ENCODE data around the gene AJM1.

Gene AJM1

DNA sequence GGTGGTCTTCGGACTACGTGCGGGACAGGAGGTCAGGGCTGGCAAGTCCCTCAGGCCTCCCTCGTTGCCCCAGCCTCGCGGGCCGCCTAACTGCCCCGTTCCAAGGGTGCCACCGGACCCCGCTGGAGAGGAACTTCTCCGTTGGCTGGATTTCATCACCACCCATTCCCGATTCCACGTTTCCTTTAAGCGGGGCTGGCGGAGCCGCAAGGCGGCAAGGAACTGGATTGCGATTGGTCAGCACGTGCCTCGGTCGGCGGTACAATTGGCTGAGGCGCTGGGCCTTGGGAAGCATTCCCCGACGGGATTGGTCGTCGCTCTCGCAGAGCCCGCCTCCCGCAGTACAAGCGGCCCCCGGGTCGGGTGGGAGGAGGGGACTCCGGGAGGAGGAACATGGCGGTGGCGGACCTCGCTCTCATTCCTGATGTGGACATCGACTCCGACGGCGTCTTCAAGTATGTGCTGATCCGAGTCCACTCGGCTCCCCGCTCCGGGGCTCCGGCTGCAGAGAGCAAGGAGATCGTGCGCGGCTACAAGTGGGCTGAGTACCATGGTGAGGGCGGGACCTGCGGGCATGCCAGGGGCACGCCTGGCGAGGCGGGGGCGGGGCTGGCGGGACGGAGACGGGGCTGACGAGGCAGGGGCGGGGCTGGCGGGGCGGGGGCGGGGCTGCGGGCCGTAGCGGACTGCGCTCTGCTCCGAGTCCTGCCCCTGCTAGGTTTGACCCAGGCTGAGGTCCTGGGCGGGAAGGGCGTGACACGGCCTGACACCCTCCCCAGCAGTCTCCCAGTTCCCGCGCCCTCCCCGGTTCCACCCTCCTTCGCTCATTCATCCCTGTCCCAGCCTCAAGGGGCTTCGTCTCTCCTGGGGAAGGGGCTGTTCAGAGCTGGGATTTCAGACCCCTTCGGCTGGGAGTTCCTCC lies 7.0 kb downstream of the AJM1 start, which contains the start of gene PHPT1:
PHPT1 (plus strand) TSS at position 372 of the 922 bp plus-strand sequence; CDS start at position 394, 22 bp downstream.
- H3K4me3 Mint-ChIP-seq: peak within 1 kb of the TSS; percentile 92
- peaks cover 8% of the 10 kb centered on the region for H3K4me1 Mint-ChIP-seq (ENCODE audit: low read depth)
- peaks cover 14% of the 10 kb centered on the region for H3K27me3 Mint-ChIP-seq (ENCODE audit: low read depth)
- DNase-seq (ENCODE audit: low spot score): peak; percentile 97
- peak within 1 kb of the TSS; percentile 91 for H3K27ac Mint-ChIP-seq
- H3K9me3 Mint-ChIP-seq: no peaks in the 10 kb centered on the region
- H3K36me3 Mint-ChIP-seq (ENCODE audit: low read depth): peaks cover 2% of the 10 kb centered on the region

DNA sequence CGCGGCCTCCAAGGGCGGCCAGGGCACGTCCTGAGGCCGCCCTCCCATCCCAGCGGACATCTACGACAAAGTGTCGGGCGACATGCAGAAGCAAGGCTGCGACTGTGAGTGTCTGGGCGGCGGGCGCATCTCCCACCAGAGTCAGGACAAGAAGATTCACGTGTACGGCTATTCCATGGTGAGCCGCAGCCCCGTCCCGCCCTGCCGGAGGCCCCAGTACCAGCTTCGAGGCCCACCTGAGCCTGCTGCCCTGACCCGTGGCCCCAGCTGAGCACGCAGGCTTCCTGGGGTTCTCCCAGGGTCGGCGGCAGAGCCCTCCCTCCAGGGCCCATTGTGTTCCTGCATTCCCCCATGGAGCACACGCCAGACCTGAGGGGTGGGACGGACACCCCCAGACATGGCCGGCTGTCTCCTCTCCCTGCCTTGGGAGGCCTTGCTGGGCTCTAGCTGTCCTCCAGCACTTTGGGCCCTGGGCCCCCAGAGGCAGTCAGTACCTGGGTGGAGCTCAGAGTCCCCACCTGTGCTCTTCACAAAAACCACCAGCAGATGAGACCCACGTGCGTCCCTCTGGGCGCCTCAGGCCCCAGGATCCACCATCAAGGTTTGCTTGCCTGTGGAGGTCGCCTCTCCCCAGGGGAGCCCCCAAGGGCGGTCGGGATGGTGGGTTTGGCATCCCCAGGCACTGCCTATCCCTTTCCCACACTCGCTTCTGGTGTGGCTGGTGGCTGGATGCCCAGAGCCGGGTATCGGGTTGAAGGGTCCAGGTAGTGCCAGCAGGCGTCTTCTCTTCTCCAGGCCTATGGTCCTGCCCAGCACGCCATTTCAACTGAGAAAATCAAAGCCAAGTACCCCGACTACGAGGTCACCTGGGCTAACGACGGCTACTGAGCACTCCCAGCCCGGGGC lies 7.9 kb downstream of the AJM1 start:
- H3K9me3 Mint-ChIP-seq: no peaks in the 10 kb centered on the region

DNA sequence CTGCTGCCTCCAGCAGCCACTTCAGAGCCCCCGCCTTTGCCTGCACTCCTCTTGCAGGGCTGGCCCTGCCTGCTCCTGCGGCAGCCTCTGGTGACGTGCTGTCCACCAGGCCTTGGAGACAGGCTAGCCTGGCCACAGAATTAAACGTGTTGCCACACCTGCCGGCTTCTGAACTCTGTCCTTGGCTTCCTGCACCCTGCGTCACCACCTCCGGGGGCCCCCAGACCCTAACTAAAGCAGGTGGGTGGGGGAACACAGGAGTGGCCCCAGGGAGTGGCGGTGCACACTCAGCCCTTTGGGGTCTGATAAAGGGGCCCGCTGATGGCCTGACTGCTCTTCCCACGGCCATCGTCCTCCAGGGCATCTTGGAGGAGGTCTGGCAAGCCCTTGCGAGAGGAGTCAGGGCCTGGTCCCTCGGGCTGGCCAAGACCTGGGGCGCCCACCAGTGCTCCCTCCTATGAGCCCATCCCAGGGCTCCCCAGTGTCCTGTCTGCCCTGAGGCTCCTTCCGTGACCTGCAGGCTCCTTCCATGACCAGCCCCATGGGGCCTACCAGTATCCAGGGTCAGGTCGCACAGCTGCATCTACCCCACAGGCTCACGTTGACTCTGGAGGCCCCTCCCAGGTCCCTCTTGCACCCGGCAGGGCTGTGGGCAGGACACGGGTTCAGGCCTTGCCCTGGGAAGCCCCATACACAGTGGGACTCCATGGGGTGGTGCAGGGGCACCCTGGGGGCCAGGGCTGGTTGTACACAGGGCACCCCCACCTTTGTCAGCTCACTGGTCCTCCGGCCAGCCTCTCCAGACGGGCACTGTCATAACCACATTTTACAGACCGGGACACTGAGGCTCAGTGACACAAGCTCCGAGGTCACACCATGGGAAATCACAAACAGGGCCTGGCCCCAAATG lies 8.8 kb downstream of the AJM1 start:
- peak overlapping the region; percentile 2 for H3K4me3 Mint-ChIP-seq

More for the DNA sequence above, 7.9 kb downstream of the AJM1 start:
- DNase-seq (ENCODE audit: low spot score): no peak
- Mint-ChIP-seq H3K4me3 (peak overlapping the region; percentile 92), H3K27ac (peak overlapping the region; percentile 78), H3K27me3 (ENCODE audit: low read depth) (peaks cover 13% of the 10 kb centered on the region), H3K36me3 (ENCODE audit: low read depth) (peaks cover 2% of the 10 kb centered on the region), H3K4me1 (ENCODE audit: low read depth) (peaks cover 8% of the 10 kb centered on the region)

DNA sequence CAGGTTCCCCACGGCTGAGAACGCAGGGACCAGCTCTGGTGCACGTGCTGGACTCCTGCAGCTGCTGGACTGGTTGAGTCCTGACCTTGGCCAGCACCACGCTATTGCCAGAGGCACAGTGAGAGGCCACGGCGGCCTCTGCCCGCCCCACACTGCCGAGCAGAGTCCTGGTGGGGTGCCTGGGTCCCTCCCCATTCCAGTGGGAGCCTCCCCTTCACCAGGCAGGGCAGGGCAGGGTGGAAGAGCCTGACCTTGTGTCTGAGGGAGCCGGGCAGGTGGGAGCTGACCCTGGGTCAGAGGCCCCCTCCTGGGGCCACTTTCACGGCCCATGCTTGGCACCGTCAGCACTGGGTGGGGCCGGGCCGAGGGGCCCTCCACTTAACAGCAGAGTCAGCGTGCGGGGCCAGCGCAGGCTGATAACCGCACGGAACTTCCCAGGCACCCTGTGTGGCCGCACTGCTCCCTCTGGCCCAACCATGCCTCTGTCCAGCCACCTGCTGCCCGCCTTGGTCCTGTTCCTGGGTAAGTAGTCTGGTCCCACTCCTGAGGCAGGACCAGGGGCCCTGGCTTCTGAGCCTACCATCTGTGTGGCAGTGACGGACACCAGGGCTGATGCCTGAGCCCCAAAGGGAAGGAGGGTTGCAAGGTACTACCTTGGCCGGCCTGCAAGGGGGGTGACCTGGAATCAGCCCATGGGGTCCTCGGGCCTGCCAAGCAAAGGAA lies 9.8 kb downstream of the AJM1 start, which contains the start of gene MAMDC4:
MAMDC4 (plus strand) TSS at position 406 of the 723 bp plus-strand sequence; CDS start at position 477, 71 bp downstream.
- no peak for DNase-seq (ENCODE audit: low spot score)
- peak within 1 kb of the TSS; percentile 2 for H3K4me3 Mint-ChIP-seq
- H3K27me3 Mint-ChIP-seq (ENCODE audit: low read depth): peaks cover 7% of the 10 kb centered on the region
- H3K4me1 Mint-ChIP-seq (ENCODE audit: low read depth): peaks cover 7% of the 10 kb centered on the region
- no peak within 1 kb of the TSS for H3K27ac Mint-ChIP-seq
- peaks cover 2% of the 10 kb centered on the region for H3K36me3 Mint-ChIP-seq (ENCODE audit: low read depth)
- no peaks in the 10 kb centered on the region for H3K9me3 Mint-ChIP-seq

More for the DNA sequence above, 8.8 kb downstream of the AJM1 start:
- Mint-ChIP-seq H3K9me3 (no peaks in the 10 kb centered on the region), H3K4me1 (ENCODE audit: low read depth) (peaks cover 8% of the 10 kb centered on the region), H3K27me3 (ENCODE audit: low read depth) (peaks cover 12% of the 10 kb centered on the region), H3K27ac (no peak overlapping the region), H3K36me3 (ENCODE audit: low read depth) (peaks cover 2% of the 10 kb centered on the region)
- DNase-seq (ENCODE audit: low spot score): no peak

DNA sequence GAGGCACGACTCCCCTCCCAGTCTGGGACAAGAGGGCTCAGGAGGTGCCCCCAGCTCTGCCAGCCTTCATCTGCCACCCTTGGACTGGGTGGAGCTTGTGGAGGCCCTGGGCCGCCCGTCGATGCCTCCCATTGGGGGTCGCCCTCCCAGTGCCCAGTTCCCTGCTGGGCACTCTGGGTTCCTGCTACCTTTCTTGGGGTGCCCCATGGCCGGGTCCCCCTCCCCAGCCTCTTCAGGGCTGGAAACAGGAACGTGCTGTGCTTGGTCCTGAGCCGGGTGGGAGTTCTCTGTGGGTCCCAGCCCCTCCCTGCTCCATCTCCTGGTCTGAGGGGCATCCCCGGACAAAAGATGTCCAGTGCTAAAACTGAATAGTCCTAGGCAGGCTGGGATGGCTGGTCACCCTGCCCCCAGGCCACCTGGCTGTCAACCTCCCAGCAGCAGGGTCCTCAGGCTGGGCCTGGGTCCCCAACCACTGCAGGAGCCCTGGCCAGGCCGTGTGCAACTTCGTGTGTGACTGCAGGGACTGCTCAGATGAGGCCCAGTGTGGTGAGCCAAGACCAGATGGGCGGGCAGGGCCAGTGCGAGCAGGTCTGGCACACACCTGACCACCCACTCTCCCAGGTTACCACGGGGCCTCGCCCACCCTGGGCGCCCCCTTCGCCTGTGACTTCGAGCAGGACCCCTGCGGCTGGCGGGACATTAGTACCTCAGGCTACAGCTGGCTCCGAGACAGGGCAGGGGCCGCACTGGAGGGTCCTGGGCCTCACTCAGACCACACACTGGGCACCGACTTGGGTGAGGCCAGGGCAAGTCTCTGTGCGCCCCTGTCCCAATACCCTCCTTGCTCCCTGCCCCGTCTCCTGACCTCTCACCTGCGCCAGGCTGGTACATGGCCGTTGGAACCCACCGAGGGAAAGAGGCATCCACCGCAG lies 10.7 kb downstream of the AJM1 start:
- H3K4me1 Mint-ChIP-seq (ENCODE audit: low read depth): peaks cover 3% of the 10 kb centered on the region
- H3K9me3 Mint-ChIP-seq: no peaks in the 10 kb centered on the region
- no peak overlapping the region for H3K27ac Mint-ChIP-seq
- no peaks in the 10 kb centered on the region for H3K36me3 Mint-ChIP-seq (ENCODE audit: low read depth)
- DNase-seq (ENCODE audit: low spot score): no peak
- H3K4me3 Mint-ChIP-seq: no peak overlapping the region
- H3K27me3 Mint-ChIP-seq (ENCODE audit: low read depth): peaks cover 2% of the 10 kb centered on the region

DNA sequence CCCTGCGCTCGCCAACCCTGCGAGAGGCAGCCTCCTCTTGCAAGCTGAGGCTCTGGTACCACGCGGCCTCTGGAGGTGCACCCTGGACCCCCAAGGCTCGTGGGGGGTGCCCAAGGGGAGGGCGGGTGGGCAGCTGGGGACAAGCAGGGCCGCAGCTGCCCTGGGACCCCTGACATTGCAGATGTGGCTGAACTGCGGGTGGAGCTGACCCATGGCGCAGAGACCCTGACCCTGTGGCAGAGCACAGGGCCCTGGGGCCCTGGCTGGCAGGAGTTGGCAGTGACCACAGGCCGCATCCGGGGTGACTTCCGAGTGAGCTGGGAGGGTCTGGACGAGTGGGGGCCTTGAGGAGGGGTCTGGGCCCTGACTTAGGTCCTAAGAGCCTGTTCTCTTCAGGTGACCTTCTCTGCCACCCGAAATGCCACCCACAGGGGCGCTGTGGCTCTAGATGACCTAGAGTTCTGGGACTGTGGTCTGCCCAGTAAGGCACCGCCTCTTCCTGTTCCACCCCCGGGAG lies 11.4 kb downstream of the AJM1 start:
- Mint-ChIP-seq H3K4me1 (ENCODE audit: low read depth) (peaks cover 2% of the 10 kb centered on the region), H3K4me3 (no peak overlapping the region), H3K27me3 (ENCODE audit: low read depth) (peaks cover 2% of the 10 kb centered on the region), H3K27ac (no peak overlapping the region), H3K36me3 (ENCODE audit: low read depth) (no peaks in the 10 kb centered on the region), H3K9me3 (no peaks in the 10 kb centered on the region)
- no peak for DNase-seq (ENCODE audit: low spot score)

DNA sequence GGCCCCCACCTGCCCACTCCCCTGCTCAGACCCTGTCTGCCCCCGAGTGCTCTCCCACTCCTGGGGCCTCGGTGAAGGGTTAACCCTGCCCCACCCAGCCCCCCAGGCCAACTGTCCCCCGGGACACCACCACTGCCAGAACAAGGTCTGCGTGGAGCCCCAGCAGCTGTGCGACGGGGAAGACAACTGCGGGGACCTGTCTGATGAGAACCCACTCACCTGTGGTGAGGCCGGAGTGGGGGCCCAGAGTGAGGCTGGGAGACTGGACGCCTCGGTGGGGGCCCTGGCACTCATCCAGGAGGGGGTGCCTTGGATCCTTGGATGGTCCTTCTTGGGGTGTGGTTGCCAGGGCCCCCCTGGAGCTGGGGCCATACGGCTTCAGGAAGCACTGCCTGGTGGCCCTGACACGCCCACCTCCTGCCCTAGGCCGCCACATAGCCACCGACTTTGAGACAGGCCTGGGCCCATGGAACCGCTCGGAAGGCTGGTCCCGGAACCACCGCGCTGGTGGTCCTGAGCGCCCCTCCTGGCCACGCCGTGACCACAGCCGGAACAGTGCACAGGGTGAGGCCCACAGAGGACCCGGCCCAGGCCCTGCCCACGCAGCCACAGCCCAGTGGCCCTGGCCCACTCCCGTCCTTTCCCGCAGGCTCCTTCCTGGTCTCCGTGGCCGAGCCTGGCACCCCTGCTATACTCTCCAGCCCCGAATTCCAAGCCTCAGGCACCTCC lies 12.0 kb downstream of the AJM1 start:
- Mint-ChIP-seq H3K9me3 (no peaks in the 10 kb centered on the region), H3K27me3 (ENCODE audit: low read depth) (no peaks in the 10 kb centered on the region), H3K4me1 (ENCODE audit: low read depth) (peaks cover 2% of the 10 kb centered on the region), H3K36me3 (ENCODE audit: low read depth) (no peaks in the 10 kb centered on the region), H3K4me3 (no peak overlapping the region), H3K27ac (peak overlapping the region; percentile 26)
- no peak for DNase-seq (ENCODE audit: low spot score)

DNA sequence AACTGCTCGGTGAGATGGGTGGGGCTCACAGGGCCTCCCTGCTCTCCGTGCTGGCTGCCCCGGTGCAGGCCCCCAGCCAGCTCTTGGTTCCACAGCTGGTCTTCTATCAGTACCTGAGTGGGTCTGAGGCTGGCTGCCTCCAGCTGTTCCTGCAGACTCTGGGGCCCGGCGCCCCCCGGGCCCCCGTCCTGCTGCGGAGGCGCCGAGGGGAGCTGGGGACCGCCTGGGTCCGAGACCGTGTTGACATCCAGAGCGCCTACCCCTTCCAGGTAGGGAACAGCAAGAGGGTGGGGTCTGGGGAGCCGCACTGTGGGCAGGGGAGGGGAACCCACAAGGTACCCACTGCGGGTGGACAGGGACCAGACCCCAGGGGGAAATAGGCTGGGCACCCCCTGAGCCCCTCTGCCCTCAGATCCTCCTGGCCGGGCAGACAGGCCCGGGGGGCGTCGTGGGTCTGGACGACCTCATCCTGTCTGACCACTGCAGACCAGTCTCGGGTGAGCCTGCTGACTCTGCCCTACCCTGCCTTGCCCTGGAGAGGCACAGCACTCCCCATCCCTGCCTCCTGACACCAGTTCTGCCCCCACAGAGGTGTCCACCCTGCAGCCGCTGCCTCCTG lies 12.7 kb downstream of the AJM1 start:
- Mint-ChIP-seq H3K9me3 (no peaks in the 10 kb centered on the region), H3K27ac (peak overlapping the region; percentile 26), H3K36me3 (ENCODE audit: low read depth) (no peaks in the 10 kb centered on the region), H3K4me1 (ENCODE audit: low read depth) (no peaks in the 10 kb centered on the region), H3K27me3 (ENCODE audit: low read depth) (no peaks in the 10 kb centered on the region), H3K4me3 (no peak overlapping the region)
- no peak for DNase-seq (ENCODE audit: low spot score)

DNA sequence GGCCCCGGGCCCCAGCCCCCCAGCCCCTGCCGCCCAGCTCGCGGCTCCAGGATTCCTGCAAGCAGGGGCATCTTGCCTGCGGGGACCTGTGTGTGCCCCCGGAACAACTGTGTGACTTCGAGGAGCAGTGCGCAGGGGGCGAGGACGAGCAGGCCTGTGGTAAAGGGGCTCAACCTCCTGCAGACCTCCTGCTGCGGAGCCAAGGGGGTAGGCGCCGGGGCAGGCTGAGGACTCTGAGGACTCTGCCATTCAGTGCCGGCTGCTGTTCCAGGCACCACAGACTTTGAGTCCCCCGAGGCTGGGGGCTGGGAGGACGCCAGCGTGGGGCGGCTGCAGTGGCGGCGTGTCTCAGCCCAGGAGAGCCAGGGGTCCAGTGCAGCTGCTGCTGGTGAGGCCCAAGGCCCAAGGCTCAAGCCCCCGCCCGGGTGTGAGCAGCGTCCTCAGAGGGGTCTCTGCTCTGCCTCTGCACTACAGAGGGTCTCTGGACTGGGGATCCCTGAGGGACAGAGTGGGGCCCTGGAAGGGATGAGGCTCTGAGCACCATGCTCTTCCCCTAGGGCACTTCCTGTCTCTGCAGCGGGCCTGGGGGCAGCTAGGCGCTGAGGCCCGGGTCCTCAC lies 13.3 kb downstream of the AJM1 start:
- Mint-ChIP-seq H3K4me1 (ENCODE audit: low read depth) (no peaks in the 10 kb centered on the region), H3K27me3 (ENCODE audit: low read depth) (no peaks in the 10 kb centered on the region), H3K36me3 (ENCODE audit: low read depth) (no peaks in the 10 kb centered on the region), H3K9me3 (no peaks in the 10 kb centered on the region), H3K4me3 (no peak overlapping the region), H3K27ac (no peak overlapping the region)
- DNase-seq (ENCODE audit: low spot score): no peak

DNA sequence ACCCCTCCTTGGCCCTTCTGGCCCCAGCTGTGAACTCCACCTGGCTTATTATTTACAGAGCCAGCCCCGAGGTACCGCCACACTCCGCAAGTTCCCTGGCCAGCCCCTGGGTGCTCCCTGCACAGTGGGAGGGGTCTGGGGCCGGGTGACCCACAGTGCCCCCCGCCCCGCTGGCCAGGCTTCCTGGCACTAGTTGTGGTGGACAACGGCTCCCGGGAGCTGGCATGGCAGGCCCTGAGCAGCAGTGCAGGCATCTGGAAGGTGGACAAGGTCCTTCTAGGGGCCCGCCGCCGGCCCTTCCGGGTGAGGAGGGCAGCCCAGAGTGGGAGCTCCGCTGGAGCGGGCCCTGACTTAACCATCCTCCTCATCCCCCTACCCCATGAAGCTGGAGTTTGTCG lies 13.8 kb downstream of the AJM1 start:
- no peak for DNase-seq (ENCODE audit: low spot score)
- no peaks in the 10 kb centered on the region for H3K36me3 Mint-ChIP-seq (ENCODE audit: low read depth)
- no peaks in the 10 kb centered on the region for H3K27me3 Mint-ChIP-seq (ENCODE audit: low read depth)
- no peak overlapping the region for H3K4me3 Mint-ChIP-seq
- no peaks in the 10 kb centered on the region for H3K4me1 Mint-ChIP-seq (ENCODE audit: low read depth)
- H3K9me3 Mint-ChIP-seq: no peaks in the 10 kb centered on the region
- no peak overlapping the region for H3K27ac Mint-ChIP-seq

Data from T-helper 2 cell treated with Interferon-gamma antibody and Interleukin-4, amounts not matched to agents 5 μg/mL and 100 μg/mL, for 36 hours (primary cell).